D721Med (cell line): Measurements from ENCODE around the gene CDHR4.

Experiments
- DNase-seq: peaks from one replicate; pipeline ENCODE4 v3.0.0; 2011; ENCODE audit warnings: low spot score; ENCODE audit not compliant: insufficient read length
- FAIRE-seq: peaks from 2 replicates; lab custom pipeline; 2011; peaks lifted over from hg19 to GRCh38; lab: Jason Lieb, UNC
- TF ChIP-seq, protein P1 (sequence below): IDR thresholded peaks from 2 replicates; pipeline ENCODE4 v1.5.1; 2012; ENCODE audit warnings: mild to moderate bottlenecking, control low read depth; ENCODE audit not compliant: insufficient read depth; ENCODE audit errors: missing control alignments

The CDHR4 gene

DNA sequence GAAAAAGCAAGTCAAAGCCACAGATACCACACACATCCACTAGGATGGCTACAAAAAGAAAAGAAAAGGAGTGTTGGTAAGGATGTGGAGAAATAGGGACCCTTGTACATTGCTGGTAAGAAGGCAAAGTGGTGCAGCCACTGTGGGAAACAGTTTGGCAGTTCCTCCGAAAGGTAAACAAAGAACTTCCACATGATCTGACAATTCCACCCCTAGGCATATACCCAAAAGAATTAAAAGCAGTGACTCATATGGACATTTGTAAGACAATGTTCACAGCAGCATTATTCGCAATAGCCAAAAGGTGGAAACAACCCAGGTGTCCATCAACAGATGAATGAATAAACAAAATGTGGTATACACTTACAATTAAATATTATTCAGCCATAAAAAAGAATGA is 53.7 kb downstream of the CDHR4 start:
- no peak for DNase-seq
- TF ChIP-seq, protein P1, sequence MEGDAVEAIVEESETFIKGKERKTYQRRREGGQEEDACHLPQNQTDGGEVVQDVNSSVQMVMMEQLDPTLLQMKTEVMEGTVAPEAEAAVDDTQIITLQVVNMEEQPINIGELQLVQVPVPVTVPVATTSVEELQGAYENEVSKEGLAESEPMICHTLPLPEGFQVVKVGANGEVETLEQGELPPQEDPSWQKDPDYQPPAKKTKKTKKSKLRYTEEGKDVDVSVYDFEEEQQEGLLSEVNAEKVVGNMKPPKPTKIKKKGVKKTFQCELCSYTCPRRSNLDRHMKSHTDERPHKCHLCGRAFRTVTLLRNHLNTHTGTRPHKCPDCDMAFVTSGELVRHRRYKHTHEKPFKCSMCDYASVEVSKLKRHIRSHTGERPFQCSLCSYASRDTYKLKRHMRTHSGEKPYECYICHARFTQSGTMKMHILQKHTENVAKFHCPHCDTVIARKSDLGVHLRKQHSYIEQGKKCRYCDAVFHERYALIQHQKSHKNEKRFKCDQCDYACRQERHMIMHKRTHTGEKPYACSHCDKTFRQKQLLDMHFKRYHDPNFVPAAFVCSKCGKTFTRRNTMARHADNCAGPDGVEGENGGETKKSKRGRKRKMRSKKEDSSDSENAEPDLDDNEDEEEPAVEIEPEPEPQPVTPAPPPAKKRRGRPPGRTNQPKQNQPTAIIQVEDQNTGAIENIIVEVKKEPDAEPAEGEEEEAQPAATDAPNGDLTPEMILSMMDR = no peak

More for the DNA sequence above, 53.7 kb downstream of the CDHR4 start:
- no peak for FAIRE-seq
